Measurements from ENCODE around the gene WDSUB1.

DNA sequence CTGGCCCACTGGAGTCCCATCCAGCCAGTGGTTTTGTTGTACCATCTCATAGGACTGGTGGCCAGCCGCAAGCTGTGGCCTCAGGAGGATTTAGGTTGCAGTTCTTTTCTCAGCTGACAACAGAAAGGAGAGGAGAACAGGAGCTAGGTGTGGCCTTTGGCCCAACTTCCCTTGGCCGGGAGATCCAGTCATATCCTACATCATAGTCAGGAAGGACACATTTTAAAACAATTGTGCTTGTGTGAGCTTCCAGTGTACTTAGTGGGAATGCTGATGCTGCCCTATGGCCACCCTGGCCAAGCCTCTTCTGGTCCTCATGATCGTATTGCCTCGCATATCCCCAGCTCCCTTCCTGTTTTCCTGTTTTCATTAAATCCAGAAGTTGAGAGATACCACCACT, 98.1 kb downstream of the WDSUB1 start:
- TF ChIP-seq GATA2 (IDR thresholded peaks at IDR 0.05; ENCODE audit: low read depth, low read length): no peak
- TF ChIP-seq GATA3 (IDR thresholded peaks at IDR 0.05; ENCODE audit: low read depth, low read length): no peak
